Activated CD4-positive, alpha-beta T cell treated with anti-CD3 and anti-CD28 coated beads for 1 hour (primary cell): ENCODE measurements around the gene FOXA1.

Source experiments
- DNase-seq: peaks from one replicate; pipeline ENCODE4 v3.0.0-alpha.2; 2020

The FOXA1 gene

GRCh38 chr14:37594971-37595808 is at the start of gene FOXA1, which contains the start of gene TTC6:
FOXA1 (minus strand) TSS chr14:37595249; CDS start chr14:37594972, 277 bp downstream.
TTC6 (plus strand) TSS chr14:37595629; CDS start chr14:37622065, 26,436 bp downstream.
- no peak for DNase-seq

- DNase-seq: no peak
These were observed 48.7 kb upstream of the FOXA1 start for GRCh38 chr14:37643701-37644100.

DNA sequence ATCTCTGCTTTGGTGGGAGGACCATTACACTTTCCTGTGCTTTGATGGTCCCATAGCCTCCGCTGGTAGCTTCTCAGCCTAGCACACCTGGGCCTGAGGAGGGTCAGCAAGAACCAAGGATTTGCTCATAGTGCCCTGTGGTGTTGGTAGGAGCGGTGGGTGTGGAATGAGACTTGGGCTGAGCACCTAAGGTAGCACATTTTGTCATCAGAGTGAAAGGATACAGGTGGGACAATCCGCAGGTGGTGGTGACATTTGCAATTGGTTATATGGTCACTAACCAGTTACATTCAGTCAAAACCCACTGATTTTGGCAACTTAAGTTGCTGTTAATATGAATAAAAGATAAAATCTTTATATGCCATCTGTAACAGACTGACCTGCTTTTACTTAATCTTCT is 47.1 kb upstream of the FOXA1 start:
- DNase-seq: no peak

- no peak for DNase-seq
These were observed 46.1 kb upstream of the FOXA1 start for GRCh38 chr14:37641117-37641516.

- DNase-seq: no peak
These were observed 43.5 kb upstream of the FOXA1 start for GRCh38 chr14:37638599-37638998.

DNA sequence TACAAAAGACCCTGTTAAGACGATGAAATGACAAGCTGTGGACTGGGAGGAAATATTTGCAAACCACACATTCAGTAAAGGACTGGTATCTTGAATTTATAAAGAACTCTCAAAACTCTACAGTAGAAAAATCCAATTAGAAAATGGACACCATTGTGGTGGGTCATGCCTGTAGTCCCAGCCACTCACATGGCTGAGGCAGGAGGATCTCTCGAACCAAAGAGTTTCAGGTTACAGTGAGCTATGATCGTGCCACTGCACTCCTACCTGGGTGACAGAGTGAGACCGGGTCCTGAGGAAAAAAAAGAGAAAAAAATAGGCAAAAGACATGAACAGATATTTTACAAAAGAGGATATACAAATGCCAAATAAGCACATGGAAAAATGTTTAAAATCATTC is 42.3 kb upstream of the FOXA1 start:
- no peak for DNase-seq

- no peak for DNase-seq
These were observed 30.8 kb upstream of the FOXA1 start for GRCh38 chr14:37625597-37626595.

DNA sequence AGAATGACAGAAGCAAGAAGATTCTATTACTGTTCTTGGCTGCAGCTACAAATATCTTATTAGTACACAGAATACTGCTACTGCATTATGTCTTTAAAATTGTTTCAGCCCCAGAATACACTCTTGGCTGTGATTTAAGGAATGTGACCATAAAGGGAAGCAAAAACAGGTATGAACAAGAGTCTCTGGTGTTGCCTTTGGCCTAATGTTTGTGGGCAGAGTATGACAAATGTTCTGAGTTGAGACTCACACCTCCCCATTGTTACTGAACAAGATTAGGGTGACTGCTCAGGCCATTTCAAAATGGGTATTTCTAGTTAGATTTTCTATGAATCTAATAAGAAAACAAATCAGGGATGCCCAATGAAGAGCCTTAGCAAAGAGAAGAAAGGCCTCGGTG is 28.9 kb upstream of the FOXA1 start:
- DNase-seq: no peak

DNA sequence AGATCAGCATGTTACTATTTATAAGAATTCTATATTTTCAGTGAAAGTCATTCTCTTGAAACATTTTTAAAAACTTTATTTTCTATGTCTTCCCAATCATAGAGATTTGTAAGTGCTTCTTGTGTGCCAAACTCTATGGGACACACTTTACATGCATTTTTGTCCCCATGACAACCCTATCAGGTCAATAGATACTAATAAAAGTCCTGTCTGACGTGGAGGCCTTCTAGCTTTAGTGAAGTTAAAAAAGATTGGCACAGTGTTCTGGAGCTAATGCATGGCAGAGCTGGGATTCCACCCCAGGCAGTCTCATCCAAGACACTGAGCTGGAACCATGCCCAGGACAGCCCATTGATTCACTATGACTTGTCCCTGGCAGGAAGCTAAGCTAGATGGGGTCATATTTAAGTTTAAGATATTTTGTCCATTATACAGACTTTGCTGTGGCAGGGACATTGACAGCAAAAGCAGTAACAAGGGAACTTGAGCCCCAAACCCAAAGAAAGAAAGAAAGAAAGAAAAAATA is 28.4 kb upstream of the FOXA1 start:
- DNase-seq: no peak

- DNase-seq: no peak
These were observed 27.3 kb upstream of the FOXA1 start for GRCh38 chr14:37622231-37622923.

DNA sequence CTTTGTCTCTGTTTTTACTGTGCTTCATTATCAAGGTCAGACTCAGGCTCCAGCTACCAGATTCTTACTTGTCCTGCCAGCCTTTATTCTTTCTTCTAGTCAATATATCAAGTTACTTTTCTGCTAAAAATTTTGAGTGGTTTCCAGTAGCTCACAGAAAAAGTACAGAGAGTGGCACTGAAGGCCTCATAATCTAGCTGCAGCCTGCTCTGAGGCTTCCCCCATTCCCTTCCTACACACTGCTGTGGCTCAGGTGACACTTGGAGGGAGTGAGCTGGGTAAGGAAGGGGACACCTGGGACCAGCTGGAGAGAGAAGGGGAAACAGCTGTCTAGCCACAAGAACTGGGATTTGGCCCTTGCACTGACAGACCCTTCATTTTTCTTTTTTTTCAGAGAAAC is 25.8 kb upstream of the FOXA1 start:
- DNase-seq: no peak

DNA sequence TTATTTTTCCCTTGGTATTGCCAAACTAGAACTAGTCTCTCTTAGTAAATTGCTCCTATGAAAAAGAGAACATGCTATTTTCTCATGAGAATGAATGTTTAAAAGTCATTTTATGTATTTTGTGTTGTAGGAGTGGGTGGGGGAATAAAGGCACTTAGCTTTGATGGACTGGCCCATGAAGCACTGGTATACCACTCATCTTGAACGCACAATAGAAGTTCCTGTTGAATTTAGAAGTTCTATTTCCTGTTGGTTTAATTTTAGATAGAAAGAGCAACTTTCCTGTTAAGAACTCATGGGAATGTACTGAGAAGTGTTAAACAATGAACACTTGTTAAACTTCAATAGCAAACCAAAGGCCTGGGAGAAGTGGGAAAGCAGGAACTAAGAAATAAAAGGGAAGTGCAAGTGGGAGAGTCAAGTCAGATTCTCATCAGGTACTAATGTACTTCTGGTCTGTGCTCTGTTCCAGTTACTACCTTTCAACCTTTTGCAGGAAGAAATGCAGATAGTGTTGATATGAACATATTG is 23.5 kb upstream of the FOXA1 start:
- DNase-seq: no peak

GRCh38 chr14:37617864-37618365 is 22.9 kb upstream of the FOXA1 start:
- no peak for DNase-seq

GRCh38 chr14:37616853-37617252 is 21.8 kb upstream of the FOXA1 start:
- DNase-seq: no peak

GRCh38 chr14:37615582-37616289 is 20.7 kb upstream of the FOXA1 start:
- no peak for DNase-seq

DNA sequence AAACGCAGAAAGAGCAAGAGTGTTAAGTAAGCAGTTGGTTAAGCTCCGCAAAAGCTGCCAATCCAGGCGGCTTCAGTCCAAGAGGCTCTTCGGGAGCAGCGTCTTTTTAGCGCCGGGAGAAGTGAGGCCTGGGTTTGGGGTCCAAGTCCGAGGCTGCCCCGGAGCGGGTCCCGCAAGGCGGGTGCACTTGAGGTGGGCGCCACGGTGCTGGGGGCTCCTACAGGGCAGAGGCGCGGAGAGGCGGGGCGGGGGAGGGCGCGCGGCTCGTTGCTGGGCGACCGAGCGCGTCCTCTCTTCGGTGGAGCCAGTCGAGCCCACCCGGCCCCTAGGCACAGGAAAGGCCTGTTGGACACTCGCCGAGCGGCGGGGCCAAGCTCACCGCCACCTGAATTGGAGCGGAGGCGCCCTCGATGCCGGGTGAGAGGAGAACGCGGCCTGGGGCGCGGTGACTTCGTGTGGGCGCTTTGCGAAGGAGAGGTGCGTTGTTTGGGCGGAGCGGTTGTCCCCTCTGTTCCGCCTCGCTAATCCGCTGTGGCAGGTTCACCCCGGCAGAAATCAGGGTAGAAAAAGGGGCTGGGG is 16.0 kb upstream of the FOXA1 start:
- DNase-seq: no peak

- no peak for DNase-seq
These were observed 13.6 kb upstream of the FOXA1 start for GRCh38 chr14:37608649-37609048.

- DNase-seq: no peak
These were observed 11.6 kb upstream of the FOXA1 start for GRCh38 chr14:37606678-37607077.

DNA sequence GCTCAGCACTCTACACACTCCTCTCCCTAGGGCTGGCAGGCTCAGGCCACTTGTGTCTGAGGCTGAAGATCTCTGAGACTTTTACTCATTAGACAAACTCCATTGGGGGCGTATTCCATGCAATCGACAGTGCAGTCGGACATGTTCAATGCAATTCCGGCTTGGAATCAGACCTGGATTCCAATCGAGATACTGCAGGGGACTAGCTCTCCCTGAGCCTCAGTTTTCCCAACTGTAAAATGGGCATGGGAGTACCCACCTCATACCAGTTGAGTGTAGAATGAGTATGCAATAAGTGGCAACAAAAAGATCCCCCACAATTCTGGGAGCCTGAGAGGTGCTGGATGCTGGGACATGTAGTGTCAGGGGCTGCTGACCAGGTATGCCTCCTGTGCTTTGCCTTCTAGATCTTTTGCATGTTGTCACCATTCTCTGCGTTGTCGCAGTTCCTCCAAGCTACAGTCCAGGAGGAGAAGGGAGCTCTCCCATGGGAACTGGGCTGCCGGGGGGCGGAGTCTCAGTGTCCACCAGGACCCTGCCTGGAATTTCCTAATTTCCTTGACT is 8.7 kb upstream of the FOXA1 start:
- DNase-seq: no peak

DNA sequence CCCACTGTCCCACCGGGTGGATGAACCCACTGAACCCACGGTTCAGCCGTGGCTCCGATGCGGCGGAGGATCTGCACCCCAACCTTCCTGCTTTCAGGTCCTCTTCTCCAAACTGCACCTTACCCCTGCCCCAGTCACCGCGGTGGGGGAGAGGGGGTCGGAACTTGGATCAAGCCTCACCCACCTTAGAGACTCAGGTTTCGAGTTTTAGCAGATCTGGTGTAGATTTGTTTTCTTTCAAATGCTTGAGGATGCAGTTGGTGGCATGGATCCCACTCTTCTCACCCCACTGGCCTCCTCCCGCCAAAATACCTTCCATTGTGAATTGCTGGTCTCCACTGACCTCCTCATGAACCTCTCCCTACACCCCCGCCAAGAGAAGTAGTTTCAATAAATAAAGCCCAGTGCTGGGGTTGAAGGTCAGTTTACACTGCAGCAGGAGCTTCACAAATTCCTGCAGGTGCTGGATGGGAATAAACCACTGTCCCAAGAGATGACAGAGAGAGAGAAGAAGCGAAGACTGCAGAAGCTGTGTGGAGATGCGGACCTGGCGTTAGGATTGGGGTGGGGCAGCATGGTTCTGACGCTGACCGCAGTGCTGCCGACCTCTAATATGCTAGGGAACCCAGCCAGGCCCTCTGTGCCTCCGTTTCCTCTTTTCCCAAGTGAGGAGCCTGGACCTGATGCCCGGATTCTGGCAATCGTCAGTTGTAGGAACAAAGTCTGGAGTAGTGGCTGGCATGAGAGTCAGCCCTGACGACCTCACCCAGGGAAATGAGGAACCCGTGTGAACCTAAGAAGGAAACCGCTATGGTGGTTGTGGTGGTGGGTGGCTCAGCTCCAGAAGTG is 7.8 kb upstream of the FOXA1 start:
- no peak for DNase-seq
